MCF 10A (cell line): ENCODE measurements around the gene CEP128. TPM values are rescaled to one million over a fixed set of nuclear protein-coding genes. Genes with fewer than 3 reads are reported as not detected.

Experiments used
- BruUV-seq: library from RNA; stranded (reverse); fragments of 400-500 nt; replicated peaks from 2 replicates; lab custom pipeline; 2021; lab: Mats Ljungman, UMichigan
- CTCF ChIA-PET: fragments of 300-600 bp; sonication (Branson Sonifier 250); formaldehyde crosslinking; extraction: SDS; loops from one replicate; lab custom pipeline; 2021; ENCODE audit warnings: antibody characterized with exemption, inconsistent platforms; lab: Yijun Ruan, JAX
- POLR2A ChIA-PET: fragments of 300-600, 350-650 bp; sonication (Branson Sonifier 250); formaldehyde crosslinking; extraction: SDS; loops from one replicate; lab custom pipeline; 2020; ENCODE audit warnings: antibody characterized with exemption, inconsistent platforms; lab: Yijun Ruan, JAX
- DNase-seq: peaks from one replicate; pipeline ENCODE4 v3.0.0-alpha.2; 2018; ENCODE audit not compliant: unreplicated experiment
- H3K27ac Mint-ChIP-seq: one replicate; pipeline ENCODE4 v1.8.0; 2022; ENCODE audit warnings: mild to moderate bottlenecking, low read depth, mixed read lengths; ENCODE audit not compliant: unreplicated experiment
- H3K27me3 Mint-ChIP-seq: one replicate; pipeline ENCODE4 v1.8.0; 2022; ENCODE audit warnings: mixed read lengths; ENCODE audit not compliant: insufficient read depth, unreplicated experiment
- H3K36me3 Mint-ChIP-seq: one replicate; pipeline ENCODE4 v1.8.0; 2022; ENCODE audit warnings: mild to moderate bottlenecking, moderate library complexity, mixed read lengths; ENCODE audit not compliant: insufficient read depth, unreplicated experiment
- H3K4me1 Mint-ChIP-seq: one replicate; pipeline ENCODE4 v1.8.0; 2022; ENCODE audit warnings: mixed read lengths; ENCODE audit not compliant: insufficient read depth, unreplicated experiment
- H3K4me3 Mint-ChIP-seq: one replicate; pipeline ENCODE4 v1.8.0; 2022; ENCODE audit warnings: mild to moderate bottlenecking, moderate library complexity, mixed read lengths; ENCODE audit not compliant: unreplicated experiment
- H3K9me3 Mint-ChIP-seq: one replicate; pipeline ENCODE4 v1.8.0; 2022; ENCODE audit warnings: mixed read lengths; ENCODE audit not compliant: unreplicated experiment
- CTCF ChIP-seq: fragments of 200-600 bp; IDR thresholded peaks from one replicate; pipeline ENCODE4 v1.8.0; 2022; ENCODE audit warnings: antibody characterized with exemption, mild to moderate bottlenecking; ENCODE audit not compliant: unreplicated experiment
- intact Hi-C: fragments of 100-400 bp; cut with micrococcal nuclease; formaldehyde crosslinking; loops from 2 replicates; pipeline ENCODE4 v1.14.1; 2022
- total RNA-seq: library from RNA; stranded (reverse); gene quantifications from 2 replicates; pipeline ENCODE4 v1.2.3, GENCODE V29; 2022

Gene CEP128
- total RNA-seq, 1 experiment from 2014 or later: 12.5 TPM

GRCh38 chr14:80772504-80772903 lies 169.0 kb downstream of the CEP128 start:
- Mint-ChIP-seq H3K4me3 (no peak overlapping the region), H3K36me3 (no peaks in the 10 kb centered on the region), H3K9me3 (no peaks in the 10 kb centered on the region), H3K4me1 (peaks cover 5% of the 10 kb centered on the region), H3K27ac (no peak overlapping the region), H3K27me3 (no peaks in the 10 kb centered on the region)
- POLR2A ChIA-PET: no interaction called here
- intact Hi-C loops: no loop called here
- no TSS peak for BruUV-seq
- no peak for TF ChIP-seq CTCF
- CTCF ChIA-PET: no interaction called here
- DNase-seq: no peak

- no TSS peak for BruUV-seq
- no peak for TF ChIP-seq CTCF
- H3K27ac Mint-ChIP-seq: no peak overlapping the region
- CTCF ChIA-PET: interaction anchor here (0.9 kb wide), 1 partner anchor 14 kb away, joined by 3 read pairs; no protein-coding TSS in a partner anchor
- no peaks in the 10 kb centered on the region for H3K9me3 Mint-ChIP-seq
- intact Hi-C loops: no loop called here
- H3K4me3 Mint-ChIP-seq: no peak overlapping the region
- H3K4me1 Mint-ChIP-seq: peaks cover 5% of the 10 kb centered on the region
- no peaks in the 10 kb centered on the region for H3K36me3 Mint-ChIP-seq
- DNase-seq: no peak
- POLR2A ChIA-PET: no interaction called here
- H3K27me3 Mint-ChIP-seq: no peaks in the 10 kb centered on the region
These were observed 170.3 kb downstream of the CEP128 start for GRCh38 chr14:80771201-80771600.

GRCh38 chr14:80770114-80770908 lies 171.2 kb downstream of the CEP128 start:
- no TSS peak for BruUV-seq
- H3K4me1 Mint-ChIP-seq: peaks cover 5% of the 10 kb centered on the region
- no peaks in the 10 kb centered on the region for H3K36me3 Mint-ChIP-seq
- no peak overlapping the region for H3K4me3 Mint-ChIP-seq
- POLR2A ChIA-PET: interaction anchor here (0.8 kb wide), 1 partner anchor 239 kb away, joined by 3 read pairs; no protein-coding TSS in a partner anchor
- DNase-seq: no peak
- no peak overlapping the region for H3K27ac Mint-ChIP-seq
- intact Hi-C loops: no loop called here
- TF ChIP-seq CTCF: no peak
- H3K9me3 Mint-ChIP-seq: no peaks in the 10 kb centered on the region
- CTCF ChIA-PET: no interaction called here
- no peaks in the 10 kb centered on the region for H3K27me3 Mint-ChIP-seq

- no peaks in the 10 kb centered on the region for H3K36me3 Mint-ChIP-seq
- H3K4me1 Mint-ChIP-seq: peaks cover 5% of the 10 kb centered on the region
- no peak for TF ChIP-seq CTCF
- peak; percentile 40 for DNase-seq
- ChIA-PET CTCF (no interaction called here), POLR2A (interaction anchor here (0.5 kb wide), 1 partner anchor 57 kb away, joined by 3 read pairs; no protein-coding TSS in a partner anchor)
- intact Hi-C loops: no loop called here
- H3K4me3 Mint-ChIP-seq: no peak overlapping the region
- no TSS peak for BruUV-seq
- no peaks in the 10 kb centered on the region for H3K27me3 Mint-ChIP-seq
- H3K27ac Mint-ChIP-seq: no peak overlapping the region
- H3K9me3 Mint-ChIP-seq: no peaks in the 10 kb centered on the region
These were observed 172.9 kb downstream of the CEP128 start for GRCh38 chr14:80768646-80769045.
